Measurements from ENCODE around the gene STYXL1. TPM values are rescaled to one million over a fixed set of nuclear protein-coding genes. Genes with fewer than 3 reads are reported as not detected.
A peak's percentile ranks its signal among the peaks of the same experiment; 100 is the strongest.

STYXL1 gene
- total RNA-seq, 2 donors from 2014 or later = 69.8 to 72.0 TPM

GRCh38 chr7:76016191-76016947 is 31.4 kb downstream of the STYXL1 start:
- H3K27me3 ChIP-seq (ENCODE audit: control insufficient read depth, insufficient read depth, low read length, poor library complexity, severe bottlenecking) = no peaks in the 10 kb centered on the region
- H3K27ac ChIP-seq (ENCODE audit: low read depth, low read length) = no peak overlapping the region
- Mint-ChIP-seq H3K9me3 (no peaks in the 10 kb centered on the region), H3K4me3 (no peak overlapping the region), H3K27me3 (ENCODE audit: insufficient read depth) (no peaks in the 10 kb centered on the region), H3K36me3 (ENCODE audit: low read depth) (peaks cover 66% of the 10 kb centered on the region), H3K27ac (no peak overlapping the region), H3K4me1 (no peaks in the 10 kb centered on the region)
- H3K4me3 ChIP-seq (ENCODE audit: low read length) = no peak overlapping the region
- 97 to 98% methylated on average over 6 to 9 of the region's 13 CpGs for WGBS, 2 experiments (ENCODE audit: insufficient coverage in 1 of 2, insufficient read length in 1 of 2)
- no peak for DNase-seq
- no peak for TF ChIP-seq CTCF (conservative IDR thresholded peaks at IDR 0.05)
- H3K4me1 ChIP-seq (ENCODE audit: control insufficient read depth, insufficient read depth, low read length) = no peaks in the 10 kb centered on the region
- H3K9me3 ChIP-seq (ENCODE audit: control insufficient read depth, low read length) = no peaks in the 10 kb centered on the region
- H3K9ac ChIP-seq (ENCODE audit: extremely low read depth, low read length, poor library complexity, severe bottlenecking) = no peak overlapping the region
- H3K36me3 ChIP-seq (ENCODE audit: control insufficient read depth, insufficient read depth, low read length) = peaks cover 60% of the 10 kb centered on the region

GRCh38 chr7:76011442-76011861 is 36.3 kb downstream of the STYXL1 start:
- Histone ChIP-seq H3K36me3 (ENCODE audit: control insufficient read depth, insufficient read depth, low read length) (peaks cover 42% of the 10 kb centered on the region), H3K9me3 (ENCODE audit: control insufficient read depth, low read length) (no peaks in the 10 kb centered on the region), H3K4me3 (ENCODE audit: low read length) (no peak overlapping the region), H3K9ac (ENCODE audit: extremely low read depth, low read length, poor library complexity, severe bottlenecking) (no peak overlapping the region), H3K4me1 (ENCODE audit: control insufficient read depth, insufficient read depth, low read length) (no peaks in the 10 kb centered on the region), H3K27me3 (ENCODE audit: control insufficient read depth, insufficient read depth, low read length, poor library complexity, severe bottlenecking) (no peaks in the 10 kb centered on the region), H3K27ac (ENCODE audit: low read depth, low read length) (no peak overlapping the region)
- H3K27ac Mint-ChIP-seq = no peak overlapping the region
- no peaks in the 10 kb centered on the region for H3K27me3 Mint-ChIP-seq (ENCODE audit: insufficient read depth)
- no peak overlapping the region for H3K4me3 Mint-ChIP-seq
- TF ChIP-seq CTCF (conservative IDR thresholded peaks at IDR 0.05) = no peak
- peaks cover 49% of the 10 kb centered on the region for H3K36me3 Mint-ChIP-seq (ENCODE audit: low read depth)
- no peaks in the 10 kb centered on the region for H3K9me3 Mint-ChIP-seq
- no peaks in the 10 kb centered on the region for H3K4me1 Mint-ChIP-seq
- WGBS, 2 experiments (ENCODE audit: insufficient coverage in 1 of 2, insufficient read length in 1 of 2) = 91 to 98% methylated on average over 6 to 8 of the region's 8 CpGs
- DNase-seq = no peak

DNA sequence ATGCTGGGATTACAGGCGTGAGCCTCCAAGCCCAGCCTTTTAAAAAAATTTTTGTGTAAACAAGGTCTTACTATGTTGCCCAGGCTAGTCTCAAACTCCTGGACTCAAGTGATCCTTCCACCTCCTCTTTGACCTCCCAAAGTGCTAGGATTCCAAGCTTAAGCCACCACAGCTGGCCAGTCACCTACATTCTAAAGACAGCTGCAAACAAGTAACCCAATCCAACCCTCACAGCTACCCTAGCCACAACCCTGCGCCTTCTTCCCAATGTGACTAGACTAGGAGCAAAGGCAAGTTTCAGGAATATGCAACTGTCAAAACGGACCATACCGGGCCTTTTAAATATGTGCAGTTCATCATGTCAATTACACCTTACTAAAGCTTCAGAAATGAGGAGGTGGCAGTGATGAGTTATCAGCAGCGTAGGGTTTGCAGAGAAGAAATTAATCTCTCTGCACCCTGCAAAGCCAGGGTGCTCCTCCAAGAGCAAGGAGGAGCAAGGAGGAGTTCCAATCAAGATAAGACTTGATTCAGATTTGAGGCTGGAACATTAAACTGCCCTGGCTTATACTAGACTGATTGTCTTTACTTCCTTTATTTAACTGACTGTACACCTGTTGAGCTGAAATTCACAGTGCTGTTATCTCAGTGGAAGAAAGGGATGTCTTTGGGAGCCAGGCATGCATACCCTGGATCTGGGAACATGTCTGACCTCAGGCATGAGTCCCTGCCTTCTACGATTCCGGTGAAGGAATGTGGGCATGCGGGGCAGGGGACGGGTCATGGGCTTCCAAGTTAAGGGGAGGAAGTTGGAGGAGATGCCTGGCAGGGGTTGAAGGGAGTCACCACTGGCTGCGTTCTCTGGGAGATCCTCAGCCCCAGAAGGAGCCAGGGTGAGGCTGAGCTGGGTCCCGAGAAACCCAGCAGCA is 37.9 kb downstream of the STYXL1 start:
- Mint-ChIP-seq H3K27ac (peak overlapping the region; percentile 60), H3K4me1 (no peaks in the 10 kb centered on the region), H3K27me3 (ENCODE audit: insufficient read depth) (no peaks in the 10 kb centered on the region), H3K36me3 (ENCODE audit: low read depth) (peaks cover 48% of the 10 kb centered on the region), H3K4me3 (no peak overlapping the region), H3K9me3 (no peaks in the 10 kb centered on the region)
- H3K4me3 ChIP-seq (ENCODE audit: low read length) = no peak overlapping the region
- H3K4me1 ChIP-seq (ENCODE audit: control insufficient read depth, insufficient read depth, low read length) = no peaks in the 10 kb centered on the region
- H3K27me3 ChIP-seq (ENCODE audit: control insufficient read depth, insufficient read depth, low read length, poor library complexity, severe bottlenecking) = no peaks in the 10 kb centered on the region
- 92 to 96% methylated on average over 9 to 11 of the region's 11 CpGs for WGBS, 2 experiments (ENCODE audit: insufficient coverage in 1 of 2, insufficient read length in 1 of 2)
- peaks cover 32% of the 10 kb centered on the region for H3K36me3 ChIP-seq (ENCODE audit: control insufficient read depth, insufficient read depth, low read length)
- no peak overlapping the region for H3K27ac ChIP-seq (ENCODE audit: low read depth, low read length)
- H3K9ac ChIP-seq (ENCODE audit: extremely low read depth, low read length, poor library complexity, severe bottlenecking) = no peak overlapping the region
- no peak for DNase-seq
- TF ChIP-seq CTCF (conservative IDR thresholded peaks at IDR 0.05) = no peak
- no peaks in the 10 kb centered on the region for H3K9me3 ChIP-seq (ENCODE audit: control insufficient read depth, low read length)
